HG03575 (cell line): ENCODE data around the gene BAZ2A.
"Not testable (repeated sequence)": the region's sequence is repeated elsewhere in the genome, so short reads cannot be mapped to it uniquely, and the experiment has no call there.

ENCODE experiments used
- ATAC-seq: cut with Tn5 transposase; IDR thresholded peaks from one replicate; pipeline ENCODE4 v1.9.1; 2021; ENCODE audit not compliant: unreplicated experiment, insufficient number of reproducible peaks, low FRiP score; ENCODE audit errors: extremely low read depth

Gene BAZ2A

DNA sequence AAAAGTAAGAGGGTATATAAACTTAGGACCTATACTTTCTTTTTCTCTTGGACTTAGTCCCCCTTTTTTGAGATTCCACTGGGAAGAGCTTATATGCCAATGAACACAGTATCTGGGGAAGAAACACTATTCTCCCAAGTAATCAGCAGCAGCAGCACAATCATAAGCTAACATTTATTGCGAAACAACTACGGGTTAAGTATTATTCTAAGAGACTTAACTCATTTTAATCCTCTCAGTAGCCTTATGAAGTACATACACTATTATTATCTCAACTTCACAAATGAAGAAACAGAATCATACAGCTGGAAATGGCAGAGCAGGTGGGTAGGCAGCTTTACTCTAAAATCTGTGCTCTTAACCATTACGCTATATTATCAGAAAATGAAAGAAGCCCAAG lies 27.9 kb downstream of the BAZ2A start:
- no peak for ATAC-seq

DNA sequence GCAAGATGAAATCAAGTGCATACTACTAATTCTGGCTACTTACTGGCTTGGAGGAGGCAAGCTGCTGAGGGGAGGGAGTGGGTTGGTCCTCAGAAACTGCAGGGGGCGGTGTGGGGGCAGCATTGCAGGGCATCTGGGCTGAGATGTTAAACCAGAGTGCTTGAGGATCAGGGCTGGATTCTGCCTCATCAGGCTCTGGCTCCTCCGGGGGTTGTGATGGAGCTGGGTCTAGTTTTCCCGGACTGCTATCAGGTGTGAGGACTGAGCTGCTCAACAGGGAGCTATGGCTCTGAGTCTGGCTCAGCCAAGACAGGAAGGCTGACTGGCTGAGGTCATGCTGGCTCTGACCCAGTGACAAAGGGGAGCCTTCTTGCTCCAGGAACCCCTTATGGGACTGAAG lies 28.6 kb downstream of the BAZ2A start:
- no peak for ATAC-seq

DNA sequence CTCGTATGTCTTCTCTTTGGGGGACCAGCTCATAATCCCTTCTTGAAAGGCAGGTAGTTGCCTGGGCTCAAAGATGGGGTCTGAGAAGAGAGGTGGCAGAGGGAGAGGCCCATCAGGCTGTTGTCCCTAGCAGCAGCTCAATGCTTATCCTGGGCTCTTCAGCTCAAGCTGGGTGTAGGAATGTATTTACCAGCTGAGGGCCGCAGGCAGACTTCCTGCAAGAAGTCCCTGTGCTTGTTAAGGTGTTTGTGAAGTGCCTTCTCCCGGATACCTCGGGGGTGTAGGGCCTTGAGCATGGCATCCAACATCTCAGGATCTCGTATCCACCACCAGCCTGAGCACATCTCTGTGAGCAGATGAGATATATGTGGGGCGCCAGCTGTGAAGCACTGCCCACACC lies 29.4 kb downstream of the BAZ2A start:
- ATAC-seq: no peak

DNA sequence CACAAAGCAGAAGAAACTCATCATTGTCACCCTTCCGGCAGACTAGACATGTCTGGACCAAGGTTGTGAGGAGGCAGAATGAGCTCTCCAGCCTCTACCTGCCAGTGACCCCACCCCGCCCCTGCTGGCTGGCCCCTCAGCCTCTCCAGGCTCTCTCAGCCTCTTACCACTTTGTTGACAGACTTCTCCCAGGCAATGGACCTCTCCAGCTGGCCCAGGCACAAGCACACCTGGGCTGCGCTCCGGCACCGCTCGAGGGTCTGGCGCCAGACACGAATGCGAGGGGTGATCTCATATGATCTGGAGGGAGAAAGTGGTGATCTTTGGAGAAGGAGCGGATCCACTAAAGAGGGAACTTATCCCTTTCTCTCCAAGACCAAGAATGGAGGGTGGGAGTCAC lies 30.3 kb downstream of the BAZ2A start:
- no peak for ATAC-seq

- ATAC-seq: no peak
These were observed 31.1 kb downstream of the BAZ2A start for GRCh38 chr12:56599041-56599440.

- ATAC-seq: no peak
These were observed 33.3 kb downstream of the BAZ2A start for GRCh38 chr12:56596815-56597214.

- no peak for ATAC-seq
These were observed 36.1 kb downstream of the BAZ2A start for GRCh38 chr12:56593909-56594621.

DNA sequence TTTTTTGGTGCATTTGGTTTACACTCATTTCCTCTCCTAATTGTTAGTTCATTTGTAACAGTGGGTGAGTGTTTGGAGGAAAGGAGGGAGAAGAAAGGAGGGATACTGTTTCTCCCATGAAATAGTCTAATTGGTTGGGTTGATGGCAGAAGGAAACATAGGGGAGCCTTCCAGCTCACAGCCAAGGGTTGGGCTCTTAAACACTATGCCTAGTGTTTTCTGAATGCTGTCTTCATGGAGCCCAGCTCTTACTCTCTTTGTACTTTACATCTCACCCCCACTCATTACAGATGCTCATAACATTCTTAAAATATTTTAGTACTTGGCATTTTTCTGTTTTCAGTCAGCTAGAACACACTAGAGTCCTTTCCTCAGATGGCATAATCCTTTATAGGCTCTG lies 38.2 kb downstream of the BAZ2A start:
- ATAC-seq: no peak

DNA sequence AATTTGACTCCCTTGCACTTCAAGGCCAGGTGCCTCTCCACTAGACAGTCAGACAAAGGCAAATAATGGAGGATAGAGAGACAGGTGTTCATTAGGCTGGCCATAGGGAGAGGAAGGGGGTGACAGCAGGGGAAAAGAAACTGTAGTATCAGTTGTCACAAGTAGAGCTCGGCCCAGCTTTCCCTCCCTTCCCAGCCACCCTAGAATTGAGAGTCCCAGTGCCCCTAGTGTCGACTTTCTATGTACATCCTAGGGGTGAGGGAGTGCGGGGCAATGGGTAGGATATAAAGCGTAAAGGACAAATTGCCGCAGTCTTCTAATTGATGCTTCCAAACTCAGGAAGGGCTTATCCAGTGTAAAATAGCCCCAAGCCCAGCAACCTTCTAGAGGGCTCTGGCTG lies 39.0 kb downstream of the BAZ2A start:
- no peak for ATAC-seq

GRCh38 chr12:56590237-56590830 lies 39.8 kb downstream of the BAZ2A start:
- no peak for ATAC-seq

GRCh38 chr12:56589783-56590182 lies 40.3 kb downstream of the BAZ2A start:
- no peak for ATAC-seq

DNA sequence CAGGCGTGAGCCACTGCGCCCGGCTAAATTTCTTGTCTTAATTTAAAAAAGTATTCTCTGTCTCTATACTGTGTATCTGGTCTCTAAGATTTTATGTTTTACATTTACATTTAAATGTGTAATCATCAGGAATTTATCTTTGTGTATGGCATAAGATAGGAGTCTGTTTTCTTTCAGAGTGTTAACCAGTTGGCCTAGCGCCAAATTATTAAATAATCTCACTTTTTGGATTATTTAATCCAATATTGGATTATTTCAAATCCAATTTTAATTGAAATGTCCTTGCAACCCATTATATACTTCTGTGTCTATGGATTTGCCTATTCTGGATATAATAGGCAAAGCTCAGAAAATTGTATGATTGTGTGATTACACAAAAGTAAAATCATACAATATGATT lies 45.0 kb downstream of the BAZ2A start:
- ATAC-seq: no peak

DNA sequence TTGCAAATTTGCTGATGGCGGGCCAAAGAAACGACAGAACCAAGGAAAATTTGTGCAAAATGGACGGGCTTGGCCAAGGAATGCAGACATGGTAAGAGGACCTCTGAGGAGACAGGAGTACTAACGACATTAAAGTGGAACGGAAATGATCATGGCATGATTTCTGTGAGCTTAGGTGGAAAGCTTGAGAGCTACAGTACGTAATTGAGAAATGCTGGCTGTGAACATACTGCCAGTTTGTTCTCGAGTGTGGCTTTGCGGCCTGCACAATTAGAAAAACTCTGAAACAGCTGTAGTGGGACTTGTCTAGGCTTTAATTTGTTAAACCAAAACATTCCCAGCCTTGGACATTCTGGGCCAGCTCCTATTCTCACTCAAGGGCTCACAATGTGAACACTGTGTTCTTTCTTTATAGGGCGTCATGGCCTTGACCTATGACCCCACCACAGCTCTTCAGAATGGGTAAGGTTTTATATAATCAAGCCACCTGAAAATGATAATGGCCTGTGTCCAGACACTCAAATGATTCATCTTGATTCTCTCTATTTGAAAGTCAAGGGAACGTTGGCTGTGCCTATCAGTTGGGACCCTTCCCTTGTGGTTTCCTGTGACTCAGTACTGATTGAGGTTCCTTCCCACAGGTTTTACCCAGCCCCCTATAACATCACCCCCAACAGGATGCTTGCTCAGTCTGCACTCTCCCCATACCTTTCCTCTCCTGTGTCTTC lies 48.5 kb downstream of the BAZ2A start:
- ATAC-seq: no peak

- ATAC-seq: no peak
These were observed 51.1 kb downstream of the BAZ2A start for GRCh38 chr12:56578983-56579546.

- ATAC-seq: not testable (repeated sequence)
These were observed 52.9 kb downstream of the BAZ2A start for GRCh38 chr12:56577248-56577647.

- ATAC-seq: no peak
These were observed 55.9 kb downstream of the BAZ2A start for GRCh38 chr12:56574210-56574609.

DNA sequence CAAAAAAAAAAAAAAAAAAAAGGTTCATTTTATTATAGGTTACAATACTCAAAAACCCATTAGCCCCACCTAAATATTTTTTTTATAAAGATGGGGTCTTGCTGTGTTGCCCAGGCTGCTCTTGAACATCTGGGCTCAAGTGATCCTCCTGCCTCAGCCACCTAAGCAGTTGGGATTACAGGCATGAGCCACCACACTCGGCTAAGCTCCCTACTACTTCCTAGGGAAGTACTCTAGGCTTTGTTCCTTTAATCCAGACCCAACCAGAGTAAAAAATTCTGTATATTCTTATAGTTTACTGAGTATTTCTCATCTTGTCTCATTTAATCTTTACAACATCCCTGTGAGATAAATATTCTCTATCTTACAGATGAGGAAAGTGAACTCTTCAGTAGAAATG lies 57.8 kb downstream of the BAZ2A start:
- ATAC-seq: no peak

DNA sequence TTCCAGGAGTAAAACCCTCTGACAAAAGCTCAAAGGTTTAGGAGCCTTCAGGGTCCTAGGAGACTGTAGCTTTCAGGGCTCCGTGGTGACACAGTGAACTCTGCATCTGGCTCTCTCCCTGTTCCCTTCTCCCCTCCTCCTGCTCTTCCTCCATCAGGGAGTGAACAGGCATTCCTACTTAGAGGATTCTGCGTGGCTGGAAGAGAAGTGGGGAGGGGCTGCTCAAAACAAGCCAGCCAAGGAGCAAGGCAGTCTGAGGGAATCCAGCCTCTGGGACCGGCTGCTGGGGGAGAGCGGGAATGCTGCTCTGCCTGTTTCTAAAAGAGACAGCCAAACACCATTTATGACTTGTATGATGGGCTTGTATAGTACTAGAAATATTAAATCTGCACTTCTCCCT lies 59.0 kb downstream of the BAZ2A start:
- ATAC-seq: no peak

DNA sequence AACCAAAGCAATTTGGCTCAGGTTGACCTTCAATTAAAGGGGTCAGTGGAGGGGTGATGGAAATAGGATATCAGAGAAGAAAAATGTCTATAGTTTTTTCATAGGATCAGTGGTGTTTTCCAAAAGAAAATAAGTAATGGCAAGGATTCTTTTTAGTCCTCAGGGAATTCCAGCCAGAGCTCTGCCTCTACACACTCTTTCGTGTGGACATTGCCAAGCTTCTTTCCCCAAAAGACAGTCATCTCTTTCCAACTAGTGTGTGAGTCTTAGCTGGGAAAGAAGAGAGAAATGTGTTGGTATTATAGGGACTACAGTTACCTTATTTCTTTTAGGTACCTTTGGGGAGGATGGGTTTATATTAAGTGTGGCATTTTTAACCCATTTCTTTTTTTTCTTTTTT lies 62.0 kb downstream of the BAZ2A start:
- no peak for ATAC-seq

GRCh38 chr12:56565510-56566101 lies 64.5 kb downstream of the BAZ2A start:
- no peak for ATAC-seq
